ENCODE data around the gene TMEM151B. TPM values are rescaled to one million over a fixed set of nuclear protein-coding genes. Genes with fewer than 3 reads are reported as not detected.
A peak's percentile ranks its signal among the peaks of the same experiment; 100 is the strongest.

Gene TMEM151B
- total RNA-seq, 2 donors from 2014 or later: 0.09 to 1.1 TPM

GRCh38 chr6:44353336-44353735 lies 83.1 kb downstream of the TMEM151B start:
- intact Hi-C loops (cut with DNase I): no loop called here
- TF ChIP-seq CTCF (IDR thresholded peaks at IDR 0.05) (no peak), POLR2AphosphoS5 (IDR thresholded peaks at IDR 0.05) (peak; percentile 44)
- 40% methylated on average over 2 of the region's 2 CpGs for whole genome bisulfite sequencing
- Histone ChIP-seq H3K4me3 (no peak overlapping the region), H3K27ac (peak overlapping the region in 1 of 2 donors; percentile 41), H3K36me3 (no peaks in the 10 kb centered on the region), H3K27me3 (replicated peaks; ENCODE audit: insufficient read depth) (no peaks in the 10 kb centered on the region), H3K9me3 (no peaks in the 10 kb centered on the region), H3K4me1 (replicated peaks) (no peaks in the 10 kb centered on the region)
- DNase-seq (ENCODE audit: low spot score): peak; percentile 34

- no peak overlapping the region for H3K4me3 ChIP-seq
- TF ChIP-seq POLR2A (IDR thresholded peaks at IDR 0.05) (no peak), POLR2AphosphoS5 (IDR thresholded peaks at IDR 0.05) (no peak), CTCF (IDR thresholded peaks at IDR 0.05) (no peak)
- no peaks in the 10 kb centered on the region for H3K9me3 ChIP-seq
- intact Hi-C loops (cut with DNase I): no loop called here
- no peaks in the 10 kb centered on the region for H3K36me3 ChIP-seq
- DNase-seq (ENCODE audit: low spot score): no peak
- no peak overlapping the region for H3K27ac ChIP-seq
- no peaks in the 10 kb centered on the region for H3K4me1 ChIP-seq (replicated peaks)
- WGBS: 73% methylated on average over 4 of the region's 4 CpGs
- H3K27me3 ChIP-seq (replicated peaks; ENCODE audit: insufficient read depth): no peaks in the 10 kb centered on the region
These were observed 85.4 kb downstream of the TMEM151B start for GRCh38 chr6:44355640-44356039.

- TF ChIP-seq POLR2A (IDR thresholded peaks at IDR 0.05): no peak
- no peak for TF ChIP-seq POLR2AphosphoS5 (IDR thresholded peaks at IDR 0.05)
- TF ChIP-seq CTCF (IDR thresholded peaks at IDR 0.05): no peak
- 58% methylated on average over 1 of the region's 1 CpG for WGBS
- no peaks in the 10 kb centered on the region for H3K27me3 ChIP-seq (replicated peaks; ENCODE audit: insufficient read depth)
- intact Hi-C loops (cut with DNase I): no loop called here
- no peak for DNase-seq (ENCODE audit: low spot score)
- H3K4me1 ChIP-seq (replicated peaks): no peaks in the 10 kb centered on the region
- H3K4me3 ChIP-seq: no peak overlapping the region
- no peaks in the 10 kb centered on the region for H3K36me3 ChIP-seq
- no peaks in the 10 kb centered on the region for H3K9me3 ChIP-seq
- H3K27ac ChIP-seq: no peak overlapping the region
These were observed 86.2 kb downstream of the TMEM151B start for GRCh38 chr6:44356487-44356886.

MicroRNA genes within 50 kb of the gene (microRNA counts, 767-probe panel; counts per million panel counts)
- microRNA hsa-miR-4647: 431 to 1,117 counts per million in 2 donors

Other genes with a start within 250 kb of the TMEM151B start
- 10 to 100 TPM; 35.7 to 48.1 TPM for gene MRPL14, start 143.0 kb upstream of the TMEM151B start, total RNA-seq
- 100 to 1,000 TPM in 1 of 2 donors, 10 to 100 TPM in 1; 50.9 to 113 TPM for gene TMEM63B, start 142.9 kb upstream of the TMEM151B start, total RNA-seq
- gene CAPN11, start 111.6 kb upstream of the TMEM151B start, total RNA-seq: 1 to 10 TPM in 1 of 2 donors, not detected in 1; 5.9 TPM
- gene MYMX, start 53.5 kb upstream of the TMEM151B start, total RNA-seq: not detected
- gene SLC29A1, start 46.9 kb upstream of the TMEM151B start, total RNA-seq: 10 to 100 TPM; 18.5 to 58.9 TPM
- gene HSP90AB1, start 23.3 kb upstream of the TMEM151B start, total RNA-seq: 100 to 1,000 TPM; 650 to 805 TPM
- 10 to 100 TPM; 44.5 to 59.9 TPM for gene SLC35B2, start 12.9 kb upstream of the TMEM151B start, total RNA-seq
- gene NFKBIE, start 4.9 kb upstream of the TMEM151B start, total RNA-seq: 10 to 100 TPM; 20.8 to 34.4 TPM
- 10 to 100 TPM; 17.4 to 19.4 TPM for gene AARS2, start 42.9 kb downstream of the TMEM151B start, total RNA-seq
- gene SPATS1, start 72.2 kb downstream of the TMEM151B start, total RNA-seq: 1 to 10 TPM in 1 of 2 donors, not detected in 1; 2.0 TPM
- 10 to 100 TPM; 18.0 to 18.9 TPM for gene CDC5L, start 117.3 kb downstream of the TMEM151B start, total RNA-seq